ENCODE measurements around the gene PAGE5. TPM values are rescaled to one million over a fixed set of nuclear protein-coding genes. Genes with fewer than 3 reads are reported as not detected.

PAGE5 gene
- total RNA-seq, 1 experiment from 2014 or later = not detected

DNA sequence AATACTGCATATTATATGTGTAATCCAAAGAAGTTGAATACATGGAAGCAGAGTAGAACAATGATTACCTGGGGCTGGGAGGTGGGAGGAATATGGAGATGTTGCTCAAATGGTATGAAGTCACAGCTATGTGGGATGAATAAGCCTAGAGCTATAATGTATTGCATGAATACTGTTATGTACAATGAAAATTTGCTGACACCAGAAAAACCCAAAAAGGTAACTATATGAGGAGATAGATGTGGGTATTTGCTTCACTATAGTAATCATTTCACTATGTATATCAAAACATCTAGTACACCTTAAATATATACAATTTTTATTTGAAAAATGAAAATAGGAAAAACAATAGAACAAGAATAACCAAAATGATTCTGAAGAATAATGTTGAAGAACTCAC, 33.4 kb downstream of the PAGE5 start:
- Histone ChIP-seq H4K8ac (replicated peaks; ENCODE audit: insufficient read length, low read depth, low read length) (no peak overlapping the region), H2BK12ac (ENCODE audit: insufficient read length, low read depth, low read length) (no peak overlapping the region), H2AFZ (ENCODE audit: low read length) (no peak overlapping the region), H3K79me2 (ENCODE audit: insufficient read depth, low read length) (no peaks in the 10 kb centered on the region), H3K27ac (ENCODE audit: insufficient read length, low read depth, low read length) (no peak overlapping the region), H3K9ac (ENCODE audit: extremely low read depth, insufficient read length, low read length) (no peak overlapping the region), H3K4me1 (ENCODE audit: insufficient read depth, low read length) (no peaks in the 10 kb centered on the region), H3K14ac (ENCODE audit: insufficient read depth, low read length) (no peak overlapping the region), H3K23ac (ENCODE audit: insufficient read length, low read depth, low read length) (no peak overlapping the region), H3K18ac (ENCODE audit: insufficient read length, low read depth, low read length) (no peak overlapping the region), H4K91ac (ENCODE audit: insufficient read length, low read depth, low read length) (no peak overlapping the region), H4K5ac (ENCODE audit: insufficient read length, low read depth, low read length) (no peak overlapping the region), H4K20me1 (ENCODE audit: control insufficient read depth, insufficient read depth, insufficient read length) (no peaks in the 10 kb centered on the region), H3K4me2 (ENCODE audit: insufficient read depth, insufficient read length, low read length) (no peak overlapping the region), H2AK5ac (ENCODE audit: insufficient read length, low read length) (no peak overlapping the region), H2BK5ac (ENCODE audit: insufficient read length, low read length) (no peak overlapping the region), H3K23me2 (ENCODE audit: insufficient read length, low read depth, low read length, poor library complexity, severe bottlenecking) (no peaks in the 10 kb centered on the region), H3K79me1 (ENCODE audit: insufficient read depth, low read depth, low read length, poor library complexity, severe bottlenecking) (no peaks in the 10 kb centered on the region), H3K4ac (ENCODE audit: low read depth, low read length) (no peak overlapping the region), H2BK15ac (ENCODE audit: low read depth, low read length) (no peak overlapping the region), H2BK20ac (ENCODE audit: low read depth, low read length, poor library complexity, severe bottlenecking) (no peak overlapping the region), H3K9me3 (ENCODE audit: control insufficient read depth, low read depth, low read length) (peaks cover 34% of the 10 kb centered on the region), H3K56ac (ENCODE audit: insufficient read length, low read depth, low read length) (no peak overlapping the region), H3T11ph (ENCODE audit: low read length) (no peak overlapping the region), H3K27me3 (ENCODE audit: insufficient read depth, low read length) (no peaks in the 10 kb centered on the region), H2BK120ac (ENCODE audit: low read depth, low read length, poor library complexity, severe bottlenecking) (no peak overlapping the region)
- no peaks in the 10 kb centered on the region; the same call in 1 of the 2 replicates for H3K27me3 Mint-ChIP-seq (ENCODE audit: low read depth)
- no peaks in the 10 kb centered on the region for H3K4me1 Mint-ChIP-seq
- no peak for DNase-seq
- TF ChIP-seq, protein P1, sequence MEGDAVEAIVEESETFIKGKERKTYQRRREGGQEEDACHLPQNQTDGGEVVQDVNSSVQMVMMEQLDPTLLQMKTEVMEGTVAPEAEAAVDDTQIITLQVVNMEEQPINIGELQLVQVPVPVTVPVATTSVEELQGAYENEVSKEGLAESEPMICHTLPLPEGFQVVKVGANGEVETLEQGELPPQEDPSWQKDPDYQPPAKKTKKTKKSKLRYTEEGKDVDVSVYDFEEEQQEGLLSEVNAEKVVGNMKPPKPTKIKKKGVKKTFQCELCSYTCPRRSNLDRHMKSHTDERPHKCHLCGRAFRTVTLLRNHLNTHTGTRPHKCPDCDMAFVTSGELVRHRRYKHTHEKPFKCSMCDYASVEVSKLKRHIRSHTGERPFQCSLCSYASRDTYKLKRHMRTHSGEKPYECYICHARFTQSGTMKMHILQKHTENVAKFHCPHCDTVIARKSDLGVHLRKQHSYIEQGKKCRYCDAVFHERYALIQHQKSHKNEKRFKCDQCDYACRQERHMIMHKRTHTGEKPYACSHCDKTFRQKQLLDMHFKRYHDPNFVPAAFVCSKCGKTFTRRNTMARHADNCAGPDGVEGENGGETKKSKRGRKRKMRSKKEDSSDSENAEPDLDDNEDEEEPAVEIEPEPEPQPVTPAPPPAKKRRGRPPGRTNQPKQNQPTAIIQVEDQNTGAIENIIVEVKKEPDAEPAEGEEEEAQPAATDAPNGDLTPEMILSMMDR (conservative IDR thresholded peaks at IDR 0.05) = no peak
- H3K4me3 Mint-ChIP-seq = no peak overlapping the region
- H3K27ac Mint-ChIP-seq = no peak overlapping the region
- H3K36me3 Mint-ChIP-seq (ENCODE audit: insufficient read depth in 1 of 3, low read depth in 3 of 3) = peaks cover 0 to 19% (median 2%) of the 10 kb centered on the region in 3 experiments; a peak in 4 of 7 replicates
- peaks cover 69 to 78% of the 10 kb centered on the region in 2 experiments for H3K9me3 Mint-ChIP-seq

Data from H9 (cell line).